ENCODE results near the gene SEC31B. TPM values are rescaled to one million over a fixed set of nuclear protein-coding genes. Genes with fewer than 3 reads are reported as not detected.
A peak's percentile ranks its signal among the peaks of the same experiment; 100 is the strongest.

The SEC31B gene
- total RNA-seq (10 to 100 TPM; 32.8 to 42.0 TPM), polyA plus RNA-seq (ENCODE audit: insufficient read depth, low read depth, low replicate concordance) (23.1 TPM)
- long read RNA-seq, donor 1, partial matches to known transcripts: 0 of 1 reads
- long read RNA-seq, donor 1, other reads (novel, unspliced or antisense): 0 of 1 reads
- long read RNA-seq, donor 2: 0 reads

GRCh38 chr10:100519311-100520051 is at the start of gene SEC31B:
Gene SEC31B (minus strand): TSS chr10:100519861. CDS start chr10:100516952, 2,909 bp downstream.
- 5 to 15% methylated on average over 4 to 51 of the region's 72 CpGs for WGBS, 2 donors
- peak; percentile 68 for DNase-seq
- no peaks in the 10 kb centered on the region for H3K27me3 ChIP-seq
- peak within 1 kb of the TSS; percentile 61 to 65 for H3K4me3 ChIP-seq
- H3K36me3 ChIP-seq (ENCODE audit: low read depth, missing control alignments): no peaks in the 10 kb centered on the region
- peak within 1 kb of the TSS in 1 of 2 donors; percentile 25 for H3K27ac ChIP-seq
- no peaks in the 10 kb centered on the region for H3K9me3 ChIP-seq
- intact Hi-C loops (cut with DNase I; ENCODE audit: low total_unique reads): no loop called here
- TF ChIP-seq CTCF (IDR thresholded peaks at IDR 0.05) (no peak), POLR2A (IDR thresholded peaks at IDR 0.05) (no peak)
- H3K4me1 ChIP-seq: peaks cover 12% of the 10 kb centered on the region

- Histone ChIP-seq H3K36me3 (ENCODE audit: low read depth, missing control alignments) (no peaks in the 10 kb centered on the region), H3K4me1 (no peaks in the 10 kb centered on the region), H3K27ac (no peak overlapping the region), H3K9me3 (no peaks in the 10 kb centered on the region), H3K27me3 (no peaks in the 10 kb centered on the region), H3K4me3 (no peak overlapping the region)
- TF ChIP-seq CTCF (IDR thresholded peaks at IDR 0.05) (no peak), POLR2A (IDR thresholded peaks at IDR 0.05) (no peak)
- no peak for DNase-seq
- 78 to 82% methylated on average over 3 of the region's 3 CpGs for WGBS, 2 donors
- intact Hi-C loops (cut with DNase I; ENCODE audit: low total_unique reads): no loop called here
Observed at GRCh38 chr10:100568912-100569311, 49.3 kb upstream of the SEC31B start.

- intact Hi-C loops (cut with DNase I; ENCODE audit: low total_unique reads): no loop called here
- H3K4me1 ChIP-seq: peaks cover under 1% of the 10 kb centered on the region
- 36 to 47% methylated on average over 6 of the region's 6 CpGs for WGBS, 2 donors
- H3K9me3 ChIP-seq: no peaks in the 10 kb centered on the region
- H3K27me3 ChIP-seq: no peaks in the 10 kb centered on the region
- no peak overlapping the region for H3K27ac ChIP-seq
- H3K4me3 ChIP-seq: no peak overlapping the region
- no peak for TF ChIP-seq CTCF (IDR thresholded peaks at IDR 0.05)
- TF ChIP-seq POLR2A (IDR thresholded peaks at IDR 0.05): no peak
- no peak for DNase-seq
- H3K36me3 ChIP-seq (ENCODE audit: low read depth, missing control alignments): no peaks in the 10 kb centered on the region
Observed at GRCh38 chr10:100567826-100568225, 48.2 kb upstream of the SEC31B start.

- Histone ChIP-seq H3K27ac (no peak overlapping the region), H3K4me3 (no peak overlapping the region), H3K4me1 (peaks cover 6% of the 10 kb centered on the region), H3K27me3 (no peaks in the 10 kb centered on the region), H3K9me3 (no peaks in the 10 kb centered on the region), H3K36me3 (ENCODE audit: low read depth, missing control alignments) (no peaks in the 10 kb centered on the region)
- intact Hi-C loops (cut with DNase I; ENCODE audit: low total_unique reads): no loop called here
- TF ChIP-seq POLR2A (IDR thresholded peaks at IDR 0.05) (no peak), CTCF (IDR thresholded peaks at IDR 0.05) (no peak)
- WGBS, 2 donors: 48 to 59% methylated on average over 11 of the region's 11 CpGs
- peak; percentile 11 for DNase-seq
Observed at GRCh38 chr10:100567249-100567648, 47.6 kb upstream of the SEC31B start.

All from testis (tissue), 5 donors.